HG03565 (cell line): ENCODE data around the gene COL9A1.

ENCODE experiments used
- ATAC-seq: cut with Tn5 transposase; IDR thresholded peaks from one replicate; pipeline ENCODE4 v1.9.1; 2021; ENCODE audit warnings: mild to moderate bottlenecking, moderate library complexity; ENCODE audit not compliant: unreplicated experiment

COL9A1 gene

GRCh38 chr6:70236343-70236742 is 66.5 kb downstream of the COL9A1 start:
- no peak for ATAC-seq

GRCh38 chr6:70234561-70235236 is 68.2 kb downstream of the COL9A1 start:
- ATAC-seq, result no peak

GRCh38 chr6:70231311-70231710 is 71.6 kb downstream of the COL9A1 start:
- ATAC-seq, result no peak

GRCh38 chr6:70225055-70225454 is 77.8 kb downstream of the COL9A1 start:
- ATAC-seq, result no peak

- no peak for ATAC-seq
Measured at GRCh38 chr6:70222439-70222749, 80.5 kb downstream of the COL9A1 start.

- no peak for ATAC-seq
Measured at GRCh38 chr6:70221715-70222438, 81.0 kb downstream of the COL9A1 start.

- ATAC-seq, result peak; percentile 59
Measured at GRCh38 chr6:70221025-70221714, 81.7 kb downstream of the COL9A1 start.

- no peak for ATAC-seq
Measured at GRCh38 chr6:70219943-70220613, 82.8 kb downstream of the COL9A1 start.

GRCh38 chr6:70216767-70217166 is 86.1 kb downstream of the COL9A1 start:
- ATAC-seq, result no peak

GRCh38 chr6:70215460-70216108 is 87.3 kb downstream of the COL9A1 start:
- no peak for ATAC-seq

GRCh38 chr6:70210462-70210861 is 92.4 kb downstream of the COL9A1 start:
- ATAC-seq, result no peak

- ATAC-seq, result no peak
Measured at GRCh38 chr6:70208235-70208790, 94.6 kb downstream of the COL9A1 start.

GRCh38 chr6:70198785-70199184 is 104.1 kb downstream of the COL9A1 start:
- ATAC-seq, result no peak

GRCh38 chr6:70196531-70196930 is 106.4 kb downstream of the COL9A1 start:
- ATAC-seq, result no peak

- no peak for ATAC-seq
Measured at GRCh38 chr6:70194421-70194820, 108.5 kb downstream of the COL9A1 start.

- ATAC-seq, result no peak
Measured at GRCh38 chr6:70188202-70188601, 114.7 kb downstream of the COL9A1 start.

GRCh38 chr6:70186461-70186860 is 116.4 kb downstream of the COL9A1 start:
- no peak for ATAC-seq

GRCh38 chr6:70184723-70185122 is 118.2 kb downstream of the COL9A1 start:
- ATAC-seq, result no peak

- no peak for ATAC-seq
Measured at GRCh38 chr6:70183538-70183937, 119.3 kb downstream of the COL9A1 start.

- peak; percentile 71 for ATAC-seq
Measured at GRCh38 chr6:70180901-70181599, 121.8 kb downstream of the COL9A1 start.
